Fibroblast of skin of right biceps (primary cell): Measurements from ENCODE around the gene PALLD.

Experiments
- DNase-seq: peaks from one replicate; pipeline ENCODE4 v3.0.0-alpha.2; 2013

PALLD gene

GRCh38 chr4:168562041-168562571, 65.3 kb downstream of the PALLD start:
- peak; percentile 76 for DNase-seq

DNA sequence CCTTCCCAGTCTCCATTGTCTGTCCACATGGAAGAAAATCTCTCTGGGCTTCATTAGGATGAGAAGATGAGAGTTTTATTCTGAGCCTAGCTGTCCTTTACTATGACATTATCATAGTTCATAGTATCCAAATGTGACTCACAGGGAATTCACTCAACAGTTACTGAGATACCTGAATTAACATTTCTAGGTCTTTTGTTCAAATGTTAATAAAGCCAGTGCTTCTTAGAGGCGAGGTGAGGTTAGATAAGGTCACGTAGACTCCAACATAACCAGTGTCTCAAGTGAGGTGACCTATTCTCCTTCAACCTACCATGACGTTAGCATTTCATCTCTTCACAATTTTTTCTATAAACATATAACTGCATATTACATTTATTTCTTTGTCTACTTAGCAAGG, 67.2 kb downstream of the PALLD start:
- DNase-seq, result no peak

DNA sequence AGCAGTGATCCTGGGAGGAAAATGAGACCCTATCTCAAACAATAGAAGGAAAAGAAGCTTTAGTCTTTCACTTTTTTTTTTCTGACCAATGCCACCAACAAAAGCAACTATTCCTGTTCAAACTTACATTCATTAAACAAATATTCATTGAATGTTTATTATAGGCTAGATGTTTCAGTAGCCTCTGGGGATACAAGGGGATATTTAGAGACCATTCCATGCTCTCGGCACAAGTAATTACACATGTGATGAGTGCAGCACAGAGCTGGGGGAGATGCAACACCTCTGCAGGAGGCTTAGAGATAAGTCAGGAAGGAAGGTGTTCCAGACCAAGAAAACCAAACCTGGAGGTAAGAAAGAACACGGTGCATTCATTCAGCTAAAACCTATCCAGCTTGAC, 68.3 kb downstream of the PALLD start:
- no peak for DNase-seq

- no peak for DNase-seq
These were observed 69.9 kb downstream of the PALLD start for GRCh38 chr4:168566726-168567125.

GRCh38 chr4:168569066-168569930, 72.4 kb downstream of the PALLD start:
- DNase-seq, result peak; percentile 69

GRCh38 chr4:168569931-168570276, 73.1 kb downstream of the PALLD start:
- DNase-seq, result no peak

GRCh38 chr4:168570466-168570865, 73.6 kb downstream of the PALLD start:
- DNase-seq, result no peak

DNA sequence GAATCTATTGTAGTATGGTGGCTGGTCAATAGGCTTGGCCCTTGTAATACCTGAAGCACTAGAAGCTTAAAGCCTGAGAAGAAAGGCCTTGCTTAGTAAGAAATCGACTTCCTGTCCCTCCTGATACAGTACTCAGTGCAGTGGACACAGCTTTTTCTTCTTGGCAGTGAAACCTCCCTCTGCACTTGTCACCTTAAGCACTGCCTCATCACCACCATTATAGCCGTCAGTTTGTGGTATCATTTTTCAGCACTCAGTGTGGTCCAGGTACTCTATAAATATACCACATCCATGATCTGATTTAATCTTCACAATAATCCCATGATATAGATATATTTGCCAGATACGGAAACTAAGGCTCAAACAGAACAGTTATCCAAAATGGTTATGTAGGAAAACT, 75.2 kb downstream of the PALLD start:
- no peak for DNase-seq

DNA sequence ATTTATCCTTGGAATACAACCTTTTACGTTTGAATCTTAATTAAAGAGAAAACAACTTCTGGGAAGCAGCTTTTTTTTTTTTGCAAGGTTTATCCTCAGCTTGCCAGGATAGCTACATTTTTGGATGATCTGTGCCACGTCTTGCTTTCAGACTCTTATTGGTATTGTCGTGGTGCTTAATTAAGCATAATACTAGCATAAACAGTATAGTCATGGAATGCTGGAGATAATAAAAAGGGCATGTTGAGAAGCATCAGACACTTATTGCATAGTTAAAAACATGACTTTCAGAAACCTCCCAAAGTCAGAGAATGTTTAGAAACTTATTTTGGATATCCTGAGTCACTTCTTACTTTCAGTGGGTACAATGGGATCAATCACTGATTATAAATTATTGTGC, 77.0 kb downstream of the PALLD start:
- no peak for DNase-seq

DNA sequence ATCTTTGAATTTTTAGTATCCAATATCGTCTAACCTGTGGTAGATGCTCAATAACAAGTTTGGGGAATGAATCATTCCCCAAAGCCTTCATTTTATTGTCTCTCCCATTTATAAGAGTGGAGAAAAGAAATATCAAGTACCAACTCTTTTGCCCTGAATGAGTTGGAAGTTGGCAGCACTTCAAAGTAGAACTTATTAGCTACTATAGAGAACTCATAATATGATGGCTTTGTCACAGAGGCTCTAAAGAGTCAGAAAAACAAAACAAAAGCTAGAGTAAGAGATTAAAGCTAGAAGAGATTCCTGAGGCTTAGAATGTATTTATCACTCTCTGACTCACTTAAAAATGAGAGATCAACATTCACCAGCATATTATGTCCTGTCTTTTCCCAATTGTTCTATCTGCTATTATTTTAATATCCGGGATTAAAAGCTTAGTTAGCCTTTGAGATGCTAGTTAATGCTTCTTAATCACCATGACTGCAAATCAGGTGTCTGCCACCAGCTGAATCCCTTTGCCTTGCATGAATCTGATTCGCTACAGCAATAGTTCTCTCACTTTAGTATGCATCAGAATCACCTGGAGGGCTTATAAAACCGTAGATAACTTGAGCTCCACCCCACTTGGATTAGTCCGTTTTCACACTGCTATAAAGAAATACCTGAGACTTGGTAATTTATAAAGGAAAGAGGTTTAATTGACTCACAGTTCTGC, 77.9 kb downstream of the PALLD start:
- peak; percentile 85 for DNase-seq

- no peak for DNase-seq
These were observed 78.6 kb downstream of the PALLD start for GRCh38 chr4:168575473-168575872.

DNA sequence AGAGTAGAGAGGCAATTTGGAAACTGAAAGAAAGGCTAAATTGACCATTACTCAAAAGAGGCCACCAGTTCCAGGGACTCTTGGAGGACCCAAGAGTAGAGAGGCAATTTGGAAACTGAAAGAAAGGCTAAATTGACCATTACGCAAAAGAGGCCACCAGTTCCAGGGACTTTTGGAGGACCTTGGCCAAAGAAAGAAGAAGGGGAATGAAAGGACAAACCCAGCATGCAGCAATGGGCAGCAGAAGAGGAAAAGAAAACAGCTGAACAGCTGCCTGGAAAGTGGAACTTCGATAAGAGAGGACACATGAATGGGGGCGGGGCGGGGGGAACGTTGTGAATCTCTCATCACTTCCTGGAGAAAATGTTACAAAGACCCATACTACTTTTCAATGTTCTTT, 80.8 kb downstream of the PALLD start:
- DNase-seq, result no peak

- no peak for DNase-seq
These were observed 83.4 kb downstream of the PALLD start for GRCh38 chr4:168580228-168580627.

GRCh38 chr4:168584321-168584771, 87.5 kb downstream of the PALLD start:
- peak; percentile 88 for DNase-seq

- DNase-seq, result peak; percentile 82
These were observed 88.6 kb downstream of the PALLD start for GRCh38 chr4:168585168-168586091.

- DNase-seq, result peak; percentile 38
These were observed 90.1 kb downstream of the PALLD start for GRCh38 chr4:168586926-168587325.

- DNase-seq, result peak; percentile 94
These were observed 90.7 kb downstream of the PALLD start for GRCh38 chr4:168587411-168588125.

- DNase-seq, result peak; percentile 82
These were observed 92.2 kb downstream of the PALLD start for GRCh38 chr4:168588916-168589531.

- DNase-seq, result no peak
These were observed 95.8 kb downstream of the PALLD start for GRCh38 chr4:168592676-168593075.

- no peak for DNase-seq
These were observed 96.5 kb downstream of the PALLD start for GRCh38 chr4:168593399-168593798.

- no peak for DNase-seq
These were observed 97.3 kb downstream of the PALLD start for GRCh38 chr4:168594121-168594520.

GRCh38 chr4:168598191-168598590, 101.3 kb downstream of the PALLD start:
- DNase-seq, result peak; percentile 91
